Measurements from ENCODE around the gene ZNF454.

ZNF454 gene

DNA sequence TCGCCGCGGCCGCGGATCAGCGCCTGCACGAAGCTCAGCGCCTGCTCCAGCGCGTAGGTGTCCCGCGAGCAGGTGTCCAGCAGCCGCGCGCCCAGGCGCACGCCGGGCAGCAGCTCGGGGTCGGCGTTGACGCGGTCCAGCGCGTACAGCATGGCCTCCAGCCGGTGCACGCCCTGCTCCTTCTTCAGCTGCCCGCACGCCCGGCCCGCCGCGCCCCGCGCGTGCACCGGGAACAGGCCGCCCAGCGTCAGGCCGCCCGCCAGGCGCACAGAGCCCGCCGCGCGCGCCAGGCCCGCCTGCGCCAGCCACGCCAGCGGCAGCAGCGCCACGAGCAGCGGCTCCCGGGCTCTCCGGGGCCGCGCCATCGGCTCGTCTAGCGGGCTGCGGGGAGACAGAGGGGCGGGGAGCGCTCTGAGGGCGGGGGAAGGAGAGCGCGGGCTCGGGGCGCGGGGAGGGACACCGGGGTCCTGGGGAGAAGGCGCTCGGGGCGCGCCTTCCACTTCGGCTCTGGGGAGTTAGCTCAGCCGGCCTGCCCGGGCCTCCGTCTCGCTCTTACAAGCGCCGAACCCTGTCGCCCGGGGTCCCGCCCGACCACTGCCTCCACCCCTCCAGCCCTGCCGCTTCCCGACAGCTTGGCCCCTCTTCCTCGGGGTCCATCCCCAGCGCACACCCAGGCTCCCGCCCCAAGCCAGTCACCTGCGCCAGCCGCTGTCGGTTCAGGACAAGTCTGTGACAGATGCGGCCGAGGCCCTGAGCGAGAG, 53.8 kb downstream of the ZNF454 start, which contains the start of gene GRM6:
TSS of gene GRM6 (minus strand) at position 741 of the 761 bp plus-strand sequence. CDS start at position 365, 376 bp downstream.
- no peak within 1 kb of the TSS for H3K4me3 ChIP-seq
- DNase-seq = no peak
- H3K27me3 ChIP-seq = peaks cover 0 to 43% of the 10 kb centered on the region in 2 donors
- H3K4me1 ChIP-seq = peaks cover 0 to 10% (median 0%) of the 10 kb centered on the region in 4 donors
- intact Hi-C loops (cut with DNase I; ENCODE audit: low total_unique reads) = no loop called here
- no peaks in the 10 kb centered on the region for H3K36me3 ChIP-seq
- TF ChIP-seq, protein P1, sequence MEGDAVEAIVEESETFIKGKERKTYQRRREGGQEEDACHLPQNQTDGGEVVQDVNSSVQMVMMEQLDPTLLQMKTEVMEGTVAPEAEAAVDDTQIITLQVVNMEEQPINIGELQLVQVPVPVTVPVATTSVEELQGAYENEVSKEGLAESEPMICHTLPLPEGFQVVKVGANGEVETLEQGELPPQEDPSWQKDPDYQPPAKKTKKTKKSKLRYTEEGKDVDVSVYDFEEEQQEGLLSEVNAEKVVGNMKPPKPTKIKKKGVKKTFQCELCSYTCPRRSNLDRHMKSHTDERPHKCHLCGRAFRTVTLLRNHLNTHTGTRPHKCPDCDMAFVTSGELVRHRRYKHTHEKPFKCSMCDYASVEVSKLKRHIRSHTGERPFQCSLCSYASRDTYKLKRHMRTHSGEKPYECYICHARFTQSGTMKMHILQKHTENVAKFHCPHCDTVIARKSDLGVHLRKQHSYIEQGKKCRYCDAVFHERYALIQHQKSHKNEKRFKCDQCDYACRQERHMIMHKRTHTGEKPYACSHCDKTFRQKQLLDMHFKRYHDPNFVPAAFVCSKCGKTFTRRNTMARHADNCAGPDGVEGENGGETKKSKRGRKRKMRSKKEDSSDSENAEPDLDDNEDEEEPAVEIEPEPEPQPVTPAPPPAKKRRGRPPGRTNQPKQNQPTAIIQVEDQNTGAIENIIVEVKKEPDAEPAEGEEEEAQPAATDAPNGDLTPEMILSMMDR (IDR thresholded peaks at IDR 0.05) = no peak
- H3K27ac ChIP-seq = no peak within 1 kb of the TSS
- peaks cover 0 to 25% (median 18%) of the 10 kb centered on the region in 3 donors for H3K9me3 ChIP-seq

DNA sequence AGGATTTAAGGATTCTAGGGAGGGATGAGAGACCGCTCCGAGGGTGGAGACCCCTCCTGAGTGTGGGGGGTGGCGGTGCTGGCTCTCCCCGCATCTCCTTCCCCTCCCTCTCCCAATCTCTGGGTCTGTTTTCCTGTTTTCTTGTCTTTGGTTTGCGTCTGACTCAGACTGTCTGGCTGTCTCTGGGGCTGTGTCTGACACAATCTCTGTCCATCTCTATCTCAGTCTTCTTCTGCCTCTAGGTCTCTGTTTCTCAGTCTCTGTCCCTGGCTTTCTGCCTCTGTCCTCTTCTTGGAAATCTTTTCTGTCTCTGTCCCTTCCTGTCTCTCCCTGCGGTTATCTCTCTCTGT, 54.3 kb downstream of the ZNF454 start:
- TF ChIP-seq, protein P1 (IDR thresholded peaks at IDR 0.05) = no peak
- peaks cover 0 to 10% (median 0%) of the 10 kb centered on the region in 4 donors for H3K4me1 ChIP-seq
- H3K27ac ChIP-seq = no peak overlapping the region
- intact Hi-C loops (cut with DNase I; ENCODE audit: low total_unique reads) = no loop called here
- no peaks in the 10 kb centered on the region for H3K36me3 ChIP-seq
- H3K27me3 ChIP-seq = peaks cover 0 to 43% of the 10 kb centered on the region in 2 donors
- no peak overlapping the region for H3K4me3 ChIP-seq
- peaks cover 0 to 19% (median 14%) of the 10 kb centered on the region in 3 donors for H3K9me3 ChIP-seq
- DNase-seq = no peak

DNA sequence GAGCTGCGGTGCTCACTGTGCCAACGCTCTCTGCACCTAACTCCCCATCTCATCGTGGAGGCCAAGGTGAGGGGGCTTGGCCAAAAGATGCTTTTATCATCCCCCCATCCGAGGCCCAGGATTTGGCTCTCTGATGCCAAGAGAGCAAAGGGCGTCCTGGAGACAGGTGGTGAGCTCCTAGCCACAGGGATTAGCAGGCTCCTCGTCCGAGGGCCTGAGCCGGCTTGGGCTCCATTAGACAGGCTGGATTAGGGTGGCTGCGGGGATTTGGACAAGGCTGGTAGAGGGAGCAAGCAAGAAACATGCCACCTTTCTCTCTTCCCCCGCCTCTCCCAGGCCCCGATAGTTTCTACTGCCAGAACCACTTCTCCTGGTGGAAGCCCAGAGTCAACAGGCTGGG, 55.2 kb downstream of the ZNF454 start:
- peaks cover 0 to 10% (median 0%) of the 10 kb centered on the region in 4 donors for H3K4me1 ChIP-seq
- no peak overlapping the region for H3K27ac ChIP-seq
- TF ChIP-seq, protein P1 (IDR thresholded peaks at IDR 0.05) = no peak
- intact Hi-C loops (cut with DNase I; ENCODE audit: low total_unique reads) = no loop called here
- no peak overlapping the region for H3K4me3 ChIP-seq
- H3K27me3 ChIP-seq = peaks cover 0 to 43% of the 10 kb centered on the region in 2 donors
- H3K36me3 ChIP-seq = no peaks in the 10 kb centered on the region
- DNase-seq = no peak
- peaks cover 0 to 11% (median 6%) of the 10 kb centered on the region in 3 donors for H3K9me3 ChIP-seq

DNA sequence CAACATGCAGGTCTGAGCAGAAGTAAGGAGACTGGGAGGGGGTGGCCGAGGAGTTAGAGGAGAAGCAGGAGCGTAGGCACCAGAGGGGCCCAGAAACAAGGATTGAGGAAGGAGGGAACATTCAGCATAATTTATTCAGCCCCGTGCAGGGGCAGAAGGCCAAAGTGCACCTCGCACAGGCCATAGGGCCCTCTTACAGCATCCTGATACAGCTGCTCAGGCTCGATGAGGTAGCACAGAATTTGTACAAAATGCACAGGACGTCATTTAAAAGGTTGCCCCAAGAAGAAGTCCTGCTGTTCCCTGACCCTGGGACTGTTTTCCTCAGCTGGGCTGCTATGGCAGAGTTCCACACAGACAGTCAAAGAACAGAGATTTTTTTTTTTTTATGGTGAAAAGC, 56.2 kb downstream of the ZNF454 start:
- Histone ChIP-seq H3K27ac (no peak overlapping the region), H3K4me1 (peaks cover 0 to 10% (median 0%) of the 10 kb centered on the region in 4 donors), H3K9me3 (peaks cover 0 to 5% (median 0%) of the 10 kb centered on the region in 3 donors), H3K4me3 (no peak overlapping the region), H3K27me3 (peaks cover 0 to 37% of the 10 kb centered on the region in 2 donors), H3K36me3 (no peaks in the 10 kb centered on the region)
- intact Hi-C loops (cut with DNase I; ENCODE audit: low total_unique reads) = no loop called here
- no peak for DNase-seq
- TF ChIP-seq, protein P1 (IDR thresholded peaks at IDR 0.05) = no peak

DNA sequence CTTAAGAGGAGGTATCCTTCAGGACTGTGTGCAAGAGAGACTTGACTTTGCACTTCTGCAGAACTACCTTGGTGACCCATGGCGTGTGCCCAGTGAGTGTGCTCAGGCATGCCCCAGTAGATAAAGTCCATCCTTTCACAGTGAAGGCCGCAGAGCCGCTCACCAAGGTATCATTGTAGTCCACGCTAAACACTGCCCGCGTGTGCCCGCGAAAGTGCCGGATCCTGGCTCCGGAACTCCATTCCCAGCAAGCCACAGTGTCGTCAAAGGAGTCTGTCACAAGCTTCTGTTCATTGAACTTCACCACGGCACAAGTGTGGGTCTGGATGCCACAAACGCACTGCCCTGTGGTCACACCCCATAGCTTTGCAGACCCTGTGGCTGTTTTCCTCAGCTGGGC, 57.4 kb downstream of the ZNF454 start:
- Histone ChIP-seq H3K4me1 (peaks cover 0 to 10% (median 0%) of the 10 kb centered on the region in 4 donors), H3K27me3 (peaks cover 0 to 33% of the 10 kb centered on the region in 2 donors), H3K27ac (no peak overlapping the region), H3K4me3 (no peak overlapping the region), H3K36me3 (no peaks in the 10 kb centered on the region), H3K9me3 (peaks cover 0 to 5% (median 0%) of the 10 kb centered on the region in 3 donors)
- intact Hi-C loops (cut with DNase I; ENCODE audit: low total_unique reads) = no loop called here
- TF ChIP-seq, protein P1 (IDR thresholded peaks at IDR 0.05) = no peak
- DNase-seq = no peak
